Right lung (tissue), 5 donors: ENCODE measurements around the gene TAF4B. TPM values are rescaled to one million over a fixed set of nuclear protein-coding genes. Genes with fewer than 3 reads are reported as not detected.
"Not testable (repeated sequence)": the region's sequence is repeated elsewhere in the genome, so short reads cannot be mapped to it uniquely, and the experiment has no call there.

ENCODE experiments used
- DNase-seq, 2 donors: peaks; one replicate each; pipeline ENCODE4 v3.0.0-alpha.2; 2013
- polyA plus RNA-seq, 5 donors: library from polyadenylated mRNA; unstranded; fragments of 120-200 nt; gene quantifications; one replicate each; pipeline versions ENCODE4 v1.2.1 to v1.2.3, GENCODE V29; 2013; ENCODE audit warnings: inconsistent platforms in 1 of 5, low replicate concordance in 1 of 5; ENCODE audit not compliant: insufficient read length in 5 of 5, insufficient read depth in 1 of 5

Gene TAF4B
- polyA plus RNA-seq, 5 donors = 3.0 to 4.8 (median 4.5) TPM

DNA sequence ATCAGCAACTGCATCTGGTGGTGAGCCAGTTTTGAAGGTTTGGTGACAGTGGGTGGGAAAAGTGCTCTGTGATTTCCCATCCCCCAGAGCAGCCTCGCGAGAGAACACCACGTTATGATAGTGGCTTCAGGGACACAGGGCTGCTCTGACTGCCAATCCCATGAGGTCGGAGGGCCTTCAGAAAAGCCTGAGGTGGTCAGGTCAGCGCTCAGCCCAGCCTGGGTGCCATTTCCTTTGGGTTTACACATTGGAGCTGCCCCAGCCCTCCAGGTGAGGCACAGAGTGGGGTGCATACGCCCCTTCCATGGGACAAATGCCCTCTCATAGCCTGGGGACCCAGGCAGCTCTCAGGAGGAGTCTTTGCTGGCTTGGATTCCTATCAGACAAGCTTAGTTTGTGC is 195.3 kb downstream of the TAF4B start:
- DNase-seq = no peak

- DNase-seq = no peak
These were observed 195.7 kb downstream of the TAF4B start for GRCh38 chr18:26421931-26422330.

GRCh38 chr18:26422472-26423162 is 196.4 kb downstream of the TAF4B start:
- DNase-seq = no peak

DNA sequence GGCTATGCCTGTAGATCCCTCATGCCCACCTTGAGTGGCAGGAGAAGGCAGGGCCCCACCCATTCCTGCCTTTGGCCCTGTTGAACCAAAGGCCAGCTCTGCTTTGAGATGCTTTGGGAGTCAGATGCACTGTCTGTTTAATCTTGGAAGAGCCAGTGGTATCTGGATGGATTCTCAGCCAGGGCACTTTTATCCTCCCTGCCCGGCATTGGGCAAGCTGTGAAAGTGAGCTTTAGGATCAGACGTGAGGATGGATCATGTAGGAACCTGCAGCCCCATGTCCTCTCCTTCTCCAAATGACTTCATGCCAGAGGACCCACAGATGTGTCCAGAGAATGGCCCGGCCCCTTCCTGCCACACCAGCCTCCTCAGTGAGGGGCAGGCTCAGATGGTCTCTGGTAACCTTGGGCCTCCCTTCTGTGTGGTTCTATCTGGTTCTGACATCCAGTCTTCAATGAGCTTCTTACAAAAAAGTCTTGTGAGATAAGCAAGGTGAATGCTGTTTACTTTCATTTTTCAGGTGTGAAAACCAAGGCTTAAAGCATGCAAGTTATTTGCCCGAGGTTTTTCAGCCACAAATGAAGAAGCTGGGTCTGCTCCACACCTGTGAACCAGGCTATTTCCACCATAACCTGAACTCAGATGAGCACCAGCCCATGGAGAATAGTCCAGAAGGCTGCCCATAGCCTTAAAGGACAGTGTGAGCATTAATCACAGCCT is 198.3 kb downstream of the TAF4B start:
- DNase-seq = no peak

GRCh38 chr18:26425148-26425531 is 198.9 kb downstream of the TAF4B start:
- DNase-seq = no peak

GRCh38 chr18:26429535-26430226 is 203.4 kb downstream of the TAF4B start:
- no peak for DNase-seq

- DNase-seq = no peak
These were observed 206.6 kb downstream of the TAF4B start for GRCh38 chr18:26432651-26433424.

GRCh38 chr18:26434887-26435286 is 208.6 kb downstream of the TAF4B start:
- DNase-seq = no peak

GRCh38 chr18:26435415-26436095 is 209.3 kb downstream of the TAF4B start:
- no peak for DNase-seq

GRCh38 chr18:26436176-26437051 is 210.2 kb downstream of the TAF4B start:
- DNase-seq = no peak

- DNase-seq = not testable (repeated sequence)
These were observed 211.4 kb downstream of the TAF4B start for GRCh38 chr18:26437634-26438033.

DNA sequence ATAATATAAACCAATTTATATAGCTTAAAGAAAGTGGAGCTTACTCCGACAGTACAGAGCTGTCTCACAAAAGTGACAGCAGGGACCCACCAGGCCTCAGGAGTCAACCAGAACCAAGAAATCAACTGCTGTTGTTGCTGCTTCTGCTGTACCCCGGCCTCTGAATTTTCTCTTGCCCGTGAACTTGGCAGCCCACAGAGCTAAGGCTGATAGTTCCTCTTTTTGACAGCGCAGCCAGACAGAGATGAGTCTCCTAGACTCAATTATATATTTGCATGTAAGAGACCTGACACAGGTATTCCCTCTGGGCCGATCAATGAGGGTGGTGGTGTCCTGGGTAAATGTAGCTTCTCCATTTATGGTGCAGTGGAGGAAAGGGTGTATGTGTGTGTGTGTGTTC is 212.7 kb downstream of the TAF4B start:
- DNase-seq = no peak

DNA sequence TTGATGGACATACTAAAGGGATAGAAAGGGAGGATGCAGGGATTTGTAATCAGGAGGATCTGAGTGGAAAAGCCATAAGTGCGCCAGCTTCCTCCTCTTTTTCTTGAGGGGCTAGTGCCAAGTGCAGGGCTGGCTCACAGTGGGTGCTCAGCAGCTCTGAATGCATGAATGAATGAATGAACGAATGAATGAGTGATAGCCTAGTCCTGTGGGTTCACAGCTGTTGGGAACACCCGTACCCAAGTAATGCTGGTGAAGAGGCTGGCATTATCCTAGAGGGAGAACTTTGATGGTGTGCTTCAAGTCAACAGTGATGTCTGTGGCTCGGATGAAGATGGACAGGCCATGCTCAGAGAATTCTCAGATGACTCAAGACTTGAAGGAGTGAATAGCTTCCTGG is 213.3 kb downstream of the TAF4B start:
- no peak for DNase-seq

- DNase-seq = no peak
These were observed 214.4 kb downstream of the TAF4B start for GRCh38 chr18:26440644-26441043.

Other genes with a start within 250 kb of the TAF4B start
- 100 to 1,000 TPM in 2 of 5 donors, 10 to 100 TPM in 3; 72.5 to 117 (median 96.5) TPM for gene SS18, start 135.8 kb upstream of the TAF4B start, polyA plus RNA-seq
- gene PSMA8, start 92.6 kb upstream of the TAF4B start, polyA plus RNA-seq = not detected